IMR-90 (cell line): ENCODE data around the gene ERP44. TPM values are rescaled to one million over a fixed set of nuclear protein-coding genes. Genes with fewer than 3 reads are reported as not detected.
A peak's percentile ranks its signal among the peaks of the same experiment; 100 is the strongest.

ENCODE experiments used
- ATAC-seq: fragments of 200-7000 bp; cut with Tn5 transposase; 2 replicates; pipeline ENCODE4 v1.9.1; 2020; ENCODE audit warnings: low read depth, mild to moderate bottlenecking, moderate library complexity
- BruUV-seq: library from RNA; stranded (reverse); fragments of 400-500 nt; replicated peaks from 2 replicates; lab custom pipeline; 2021; lab: Mats Ljungman, UMichigan
- CTCF ChIA-PET: fragments of 300-600 bp; formaldehyde crosslinking; extraction: SDS; loops from one replicate; lab custom pipeline; 2021; ENCODE audit warnings: antibody characterized with exemption; lab: Yijun Ruan, JAX
- POLR2A ChIA-PET: fragments of 300-600 bp; sonication (Branson Sonifier 250); formaldehyde crosslinking; loops from one replicate; lab custom pipeline; 2022; ENCODE audit warnings: antibody characterized with exemption; ENCODE audit not compliant: unreplicated experiment; lab: Charles Lee
- DNase-seq: peaks from one replicate; pipeline ENCODE4 v3.0.0; 2013
- H2AFZ ChIP-seq: replicated peaks from 2 replicates; pipeline ENCODE3; 2013; ENCODE audit warnings: low read length, mild to moderate bottlenecking; ENCODE audit not compliant: poor library complexity
- H2AK5ac ChIP-seq: 2 replicates; pipeline ENCODE4 v1.6.1; 2013; ENCODE audit warnings: low read depth, low read length, inconsistent platforms
- H2AK9ac ChIP-seq: replicated peaks from 2 replicates; pipeline ENCODE3; 2013; ENCODE audit warnings: mild to moderate bottlenecking, low read depth, low read length, moderate library complexity; ENCODE audit not compliant: poor library complexity
- H2BK120ac ChIP-seq: 2 replicates; pipeline ENCODE4 v1.6.1; 2013; ENCODE audit warnings: low read depth, low read length, inconsistent platforms
- H2BK15ac ChIP-seq: 3 replicates; pipeline ENCODE4 v1.6.1; 2013; ENCODE audit warnings: low read depth, low read length, inconsistent platforms
- H2BK20ac ChIP-seq: 2 replicates; pipeline ENCODE4 v1.6.1; 2013; ENCODE audit warnings: low read depth, mild to moderate bottlenecking, inconsistent platforms, low read length, moderate library complexity
- H2BK5ac ChIP-seq: 2 replicates; pipeline ENCODE4 v1.6.1; 2013; ENCODE audit warnings: mild to moderate bottlenecking, low read depth, low read length, inconsistent platforms; ENCODE audit not compliant: poor library complexity, severe bottlenecking
- H3K14ac ChIP-seq: replicated peaks from 2 replicates; pipeline ENCODE4 v1.6.1; 2013; ENCODE audit warnings: low read depth, low read length, inconsistent platforms
- H3K18ac ChIP-seq: 2 replicates; pipeline ENCODE4 v1.6.1; 2013; ENCODE audit warnings: low read depth, low read length, control low read depth
- H3K23ac ChIP-seq: 2 replicates; pipeline ENCODE4 v1.6.1; 2013; ENCODE audit warnings: low read depth, low read length, inconsistent platforms
- H3K27ac ChIP-seq: 2 replicates; pipeline ENCODE4 v1.5.1; 2013; ENCODE audit warnings: mild to moderate bottlenecking, control low read depth, low read length; ENCODE audit not compliant: insufficient read depth
- H3K27me3 ChIP-seq: 2 replicates; pipeline ENCODE4 v1.6.1; 2013; ENCODE audit warnings: low read length; ENCODE audit not compliant: control insufficient read depth, insufficient read depth
- H3K36me3 ChIP-seq: 2 replicates; pipeline ENCODE4 v1.6.1; 2013; ENCODE audit warnings: low read length, mixed read lengths; ENCODE audit not compliant: control insufficient read depth, insufficient read depth
- H3K4ac ChIP-seq: 2 replicates; pipeline ENCODE4 v1.6.1; 2013; ENCODE audit warnings: low read depth, low read length, inconsistent platforms
- H3K4me1 ChIP-seq: 2 replicates; pipeline ENCODE4 v1.6.1; 2013; ENCODE audit warnings: low read length, mixed read lengths; ENCODE audit not compliant: control insufficient read depth, insufficient read depth
- H3K4me2 ChIP-seq: 2 replicates; pipeline ENCODE4 v1.6.1; 2013; ENCODE audit warnings: low read depth, mild to moderate bottlenecking, control low read depth, low read length, moderate library complexity
- H3K4me3 ChIP-seq: 2 replicates; pipeline ENCODE4 v1.5.1; 2013; ENCODE audit warnings: low read depth, mild to moderate bottlenecking, control low read depth, low read length, moderate library complexity; ENCODE audit not compliant: insufficient read depth
- H3K56ac ChIP-seq: 2 replicates; pipeline ENCODE4 v1.6.1; 2013; ENCODE audit warnings: low read length, inconsistent platforms; ENCODE audit not compliant: insufficient read depth; ENCODE audit errors: extremely low read depth
- H3K79me1 ChIP-seq, 2 experiments: 2 replicates each; pipeline ENCODE4 v1.6.1; 2013; ENCODE audit warnings: low read length in 2 of 2, inconsistent platforms in 1 of 2, low read depth in 1 of 2
- H3K9ac ChIP-seq: 2 replicates; pipeline ENCODE4 v1.6.1; 2013; ENCODE audit warnings: low read depth, low read length, control low read depth
- H3K9me1 ChIP-seq: 2 replicates; pipeline ENCODE4 v1.6.1; 2013; ENCODE audit warnings: low read length, inconsistent platforms; ENCODE audit not compliant: insufficient read depth
- H3K9me3 ChIP-seq: 2 replicates; pipeline ENCODE4 v1.6.1; 2013; ENCODE audit warnings: low read length; ENCODE audit not compliant: control insufficient read depth, insufficient read depth
- H4K20me1 ChIP-seq: 2 replicates; pipeline ENCODE4 v1.6.1; 2013; ENCODE audit warnings: low read length, inconsistent platforms; ENCODE audit not compliant: insufficient read depth
- H4K5ac ChIP-seq: 2 replicates; pipeline ENCODE4 v1.6.1; 2013; ENCODE audit warnings: mild to moderate bottlenecking, low read depth, low read length, control low read depth
- H4K8ac ChIP-seq, 2 experiments: 2 replicates each; pipeline ENCODE4 v1.6.1; 2013; ENCODE audit warnings: low read depth in 2 of 2, low read length in 2 of 2, control low read depth in 1 of 2, inconsistent platforms in 1 of 2
- H4K91ac ChIP-seq: 2 replicates; pipeline ENCODE4 v1.6.1; 2013; ENCODE audit warnings: low read depth, low read length, inconsistent platforms; ENCODE audit not compliant: insufficient read depth
- CEBPB ChIP-seq: IDR thresholded peaks from 2 replicates; pipeline ENCODE4 v1.6.1; 2012; ENCODE audit warnings: low read depth, low read length, improper control_type of control experiment
- CTCF ChIP-seq: conservative IDR thresholded peaks from 2 replicates; pipeline ENCODE4 v1.5.1; 2012; ENCODE audit warnings: mild to moderate bottlenecking, low read depth, low read length, improper control_type of control experiment
- FOS ChIP-seq: fragments of 150-350 bp; IDR thresholded peaks from 2 replicates; pipeline ENCODE4 v1.6.1; 2016; ENCODE audit warnings: low read depth, low read length
- MAFK ChIP-seq: IDR thresholded peaks from 2 replicates; pipeline ENCODE4 v1.6.1; 2012; ENCODE audit warnings: low read depth, low read length, improper control_type of control experiment
- RAD21 ChIP-seq: IDR thresholded peaks from 2 replicates; pipeline ENCODE4 v1.6.1; 2012; ENCODE audit warnings: low read length, improper control_type of control experiment
- SMC3 ChIP-seq: fragments of 150-350 bp; IDR thresholded peaks from 2 replicates; pipeline ENCODE4 v1.6.1; 2016; ENCODE audit warnings: low read depth, mild to moderate bottlenecking, antibody characterized with exemption, low read length, moderate library complexity
- WGBS, 2 experiments: methylation state at CpG; one replicate each; pipeline versions ENCODE4 v1.1.5 to v1.1.7; 2013; ENCODE audit warnings: missing lambda C conversion rate in 2 of 2; ENCODE audit not compliant: insufficient read length in 1 of 2; ENCODE audit errors: extremely low coverage in 2 of 2; 5-methylcytosine and 5-hydroxymethylcytosine counted together
- dilution Hi-C: fragments of 300-500 bp; cut with HindIII; formaldehyde crosslinking; loops from one replicate; pipeline ENCODE4 v1.14.3; 2018; ENCODE audit warnings: low sequenced_read_pairs; ENCODE audit not compliant: unreplicated experiment
- in situ Hi-C: fragments of 300-500 bp; cut with MboI; formaldehyde crosslinking; loops from 3 replicates; pipeline ENCODE4 v1.14.3; 2019; ENCODE audit warnings: low sequenced_read_pairs, inconsistent platforms, mixed read lengths
- intact Hi-C: fragments of 100-400 bp; cut with micrococcal nuclease; formaldehyde crosslinking; loops from 2 replicates; pipeline ENCODE4 v1.10.0; 2022
- polyA plus RNA-seq, 3 experiments: library from polyadenylated mRNA; depleted of rRNA; stranded (reverse); fragments of >200 nt; gene quantifications; 2 replicates each; pipeline ENCODE4 v1.2.3, GENCODE V29; 2012; ENCODE audit warnings: low replicate concordance in 1 of 3
- total RNA-seq: library from RNA; depleted of rRNA; stranded (reverse); fragments of >200 nt; gene quantifications from 2 replicates; pipeline ENCODE4 v1.2.3, GENCODE V29; 2012

Gene ERP44
- total and polyA plus RNA-seq, 2 of the 4 experiments (the other 2 are of a cell fraction), result 9.1 to 13.5 TPM

GRCh38 chr9:100028201-100028784 is 70.5 kb downstream of the ERP44 start:
- ATAC-seq (peak; percentile 99), DNase-seq (peak; percentile 76)
- no peaks in the 10 kb centered on the region for H3K27me3 ChIP-seq
- ChIA-PET CTCF (no interaction called here), POLR2A (interaction anchor here (0.6 kb wide), 1 partner anchor 36 kb away, joined by 5 read pairs; no protein-coding TSS in a partner anchor)
- no peak overlapping the region for H2BK20ac ChIP-seq
- no CpG with 5 or more reads among the region's 2 CpGs for WGBS, 2 experiments
- no peak overlapping the region for H3K4me2 ChIP-seq
- H2AK9ac ChIP-seq, result no peak overlapping the region
- H3K14ac ChIP-seq, result no peak overlapping the region
- no peak overlapping the region for H3K56ac ChIP-seq
- no peak overlapping the region for H4K91ac ChIP-seq
- no TSS peak for BruUV-seq
- peaks cover 4% of the 10 kb centered on the region; the same call in 1 of the 2 replicates for H3K36me3 ChIP-seq
- no peak overlapping the region for H2BK5ac ChIP-seq
- H2AK5ac ChIP-seq, result no peak overlapping the region
- H3K4me3 ChIP-seq, result no peak overlapping the region
- no peak overlapping the region for H3K23ac ChIP-seq
- no peak overlapping the region for H2AFZ ChIP-seq
- H3K27ac ChIP-seq, result no peak overlapping the region
- peak; percentile 85 for TF ChIP-seq CTCF
- 0 out of 2 replicates have a peak, but pooled peaks have one; percentile 25 for TF ChIP-seq CEBPB
- TF ChIP-seq RAD21, result peak; percentile 92
- no peak for TF ChIP-seq FOS
- peak; percentile 93 for TF ChIP-seq SMC3
- TF ChIP-seq MAFK, result no peak
- peaks cover 11% of the 10 kb centered on the region for H4K20me1 ChIP-seq
- H3K9me1 ChIP-seq, result no peaks in the 10 kb centered on the region; the same call in 1 of the 2 replicates
- intact Hi-C loops (loop anchor here (1.0 to 5.0 kb wide), 6 partner anchors 70 to 567 kb away; partner anchors contain the start of genes ERP44 and NR4A3), dilution Hi-C loops (no loop called here), in situ Hi-C loops (loop anchor here (10.0 to 25.0 kb wide), 2 partner anchors 197 to 559 kb away; partner anchors contain the start of gene CAVIN4)
- no peaks in the 10 kb centered on the region for H3K4me1 ChIP-seq
- H3K9me3 ChIP-seq, result 0 out of 2 replicates have a peak, but pooled peaks cover 2% of the 10 kb centered on the region
- no peak overlapping the region for H4K8ac ChIP-seq
- H3K18ac ChIP-seq, result no peak overlapping the region
- no peak overlapping the region for H2BK15ac ChIP-seq
- H3K9ac ChIP-seq, result no peak overlapping the region
- no peak overlapping the region for H3K4ac ChIP-seq
- H4K5ac ChIP-seq, result no peak overlapping the region
- peaks cover 10 to 19% of the 10 kb centered on the region in 2 experiments; a peak in 3 of 4 replicates for H3K79me1 ChIP-seq
- H2BK120ac ChIP-seq, result no peak overlapping the region
